Stomach (tissue), 9 donors: ENCODE results near the gene OR6C76. TPM values are rescaled to one million over a fixed set of nuclear protein-coding genes. Genes with fewer than 3 reads are reported as not detected.

Source experiments
- DNase-seq, 2 donors: peaks; one replicate each; pipeline versions ENCODE4 v3.0.0 to v3.0.0-alpha.2; 2013 to 2019
- H3K27ac ChIP-seq, 5 donors: fragments of 200-600 bp in 4 of 5; sonication (generic) in 4 of 5; one replicate each; pipeline ENCODE4 v1.5.1; 2013 to 2019; ENCODE audit warnings: mild to moderate bottlenecking in 1 of 5, moderate library complexity in 1 of 5
- H3K27me3 ChIP-seq, 3 donors: fragments of 200-600 bp; sonication (generic); one replicate each; pipeline ENCODE4 v1.5.1; 2017 to 2019; ENCODE audit warnings: mixed run types in 1 of 3
- H3K36me3 ChIP-seq, 4 donors: fragments of 200-600 bp; sonication (generic); 1 replicate in 3 of 4; 2 replicates in 1 of 4; pipeline ENCODE4 v1.5.1; 2016 to 2019
- H3K4me1 ChIP-seq, 4 donors: fragments of 200-600 bp; sonication (generic); one replicate each; pipeline ENCODE4 v1.5.1; 2016 to 2019
- H3K4me3 ChIP-seq, 4 donors: fragments of 200-600 bp; sonication (generic) in 3 of 4; one replicate each; pipeline ENCODE4 v1.5.1; 2016 to 2019; ENCODE audit warnings: mild to moderate bottlenecking in 1 of 4
- H3K9me3 ChIP-seq, 4 donors: fragments of 200-600 bp; sonication (generic); one replicate each; pipeline ENCODE4 v1.5.1; 2016 to 2019
- EP300 ChIP-seq: sonication (generic); formaldehyde crosslinking; IDR thresholded peaks from one replicate; pipeline ENCODE4 v1.6.1; 2017; ENCODE audit warnings: antibody characterized with exemption
- POLR2A ChIP-seq, 4 donors: fragments of 450-650 bp; IDR thresholded peaks; one replicate each; pipeline ENCODE4 v1.6.1; 2016; ENCODE audit warnings: antibody characterized with exemption in 4 of 4, control low read depth in 2 of 4, mild to moderate bottlenecking in 1 of 4, moderate library complexity in 1 of 4
- POLR2AphosphoS5 ChIP-seq, 3 donors: sonication (generic); formaldehyde crosslinking; IDR thresholded peaks; one replicate each; pipeline ENCODE4 v1.6.1; 2016; ENCODE audit warnings: antibody characterized with exemption in 3 of 3
- WGBS, 5 donors: extraction: QIAGEN DNeasy Blood & Tissue Kit in 3 of 5; methylation state at CpG; one replicate each; pipeline versions ENCODE4 v1.1.5 to v1.1.7; 2013 to 2018; 5-methylcytosine and 5-hydroxymethylcytosine counted together
- intact Hi-C: fragments of 100-400 bp; cut with DNase I; formaldehyde crosslinking; loops from one replicate; pipeline ENCODE4 v1.15.1; 2023; ENCODE audit warnings: low total_unique reads
- polyA plus RNA-seq, 3 donors: library from polyadenylated mRNA; stranded (reverse); fragments of 200-250 nt; gene quantifications; one replicate each; pipeline ENCODE4 v1.2.3, GENCODE V29; 2013
- total RNA-seq, 5 donors: library from RNA; depleted of rRNA; stranded (reverse); fragments of >200 nt; gene quantifications; one replicate each; pipeline versions ENCODE4 v1.1.0 to v1.2.3, GENCODE V29; 2014 to 2016
- TF ChIP-seq, protein P1 (sequence below), 7 experiments: fragments of 450-650 bp in 4 of 7; fragments of 200-600 bp in 3 of 7; sonication (generic) in 3 of 7; IDR thresholded peaks; one replicate each; pipeline ENCODE4 v1.5.1; 2016 to 2019; ENCODE audit warnings: antibody characterized with exemption in 7 of 7, control low read depth in 2 of 7, mild to moderate bottlenecking in 1 of 7
- donor health status: healthy with polysubstance abuse.
- donor health status: Bipolar disorder and iron deficiency.
- donor health status: healthy.

OR6C76 gene
- total and polyA plus RNA-seq, 8 donors, result not detected

- Histone ChIP-seq H3K27me3 (no peaks in the 10 kb centered on the region), H3K9me3 (peaks cover 0 to 5% (median 0%) of the 10 kb centered on the region in 4 donors), H3K27ac (no peak overlapping the region), H3K4me1 (no peaks in the 10 kb centered on the region), H3K36me3 (no peaks in the 10 kb centered on the region), H3K4me3 (no peak overlapping the region)
- TF ChIP-seq EP300, result no peak
- no peak for TF ChIP-seq POLR2A (IDR thresholded peaks at IDR 0.05)
- no peak for TF ChIP-seq POLR2AphosphoS5 (IDR thresholded peaks at IDR 0.05)
- TF ChIP-seq, protein P1, sequence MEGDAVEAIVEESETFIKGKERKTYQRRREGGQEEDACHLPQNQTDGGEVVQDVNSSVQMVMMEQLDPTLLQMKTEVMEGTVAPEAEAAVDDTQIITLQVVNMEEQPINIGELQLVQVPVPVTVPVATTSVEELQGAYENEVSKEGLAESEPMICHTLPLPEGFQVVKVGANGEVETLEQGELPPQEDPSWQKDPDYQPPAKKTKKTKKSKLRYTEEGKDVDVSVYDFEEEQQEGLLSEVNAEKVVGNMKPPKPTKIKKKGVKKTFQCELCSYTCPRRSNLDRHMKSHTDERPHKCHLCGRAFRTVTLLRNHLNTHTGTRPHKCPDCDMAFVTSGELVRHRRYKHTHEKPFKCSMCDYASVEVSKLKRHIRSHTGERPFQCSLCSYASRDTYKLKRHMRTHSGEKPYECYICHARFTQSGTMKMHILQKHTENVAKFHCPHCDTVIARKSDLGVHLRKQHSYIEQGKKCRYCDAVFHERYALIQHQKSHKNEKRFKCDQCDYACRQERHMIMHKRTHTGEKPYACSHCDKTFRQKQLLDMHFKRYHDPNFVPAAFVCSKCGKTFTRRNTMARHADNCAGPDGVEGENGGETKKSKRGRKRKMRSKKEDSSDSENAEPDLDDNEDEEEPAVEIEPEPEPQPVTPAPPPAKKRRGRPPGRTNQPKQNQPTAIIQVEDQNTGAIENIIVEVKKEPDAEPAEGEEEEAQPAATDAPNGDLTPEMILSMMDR (IDR thresholded peaks at IDR 0.05), result no peak
- WGBS, 5 donors, result 16 to 35% (median 24%) methylated on average over 2 of the region's 2 CpGs
- intact Hi-C loops, result no loop called here
- peak in 1 of 2 donors; percentile 1 for DNase-seq
Measured at GRCh38 chr12:55467836-55468235, 41.8 kb downstream of the OR6C76 start.

GRCh38 chr12:55469291-55469690 is 43.2 kb downstream of the OR6C76 start:
- no peaks in the 10 kb centered on the region for H3K27me3 ChIP-seq
- H3K27ac ChIP-seq, result no peak overlapping the region
- DNase-seq, result no peak
- H3K4me1 ChIP-seq, result no peaks in the 10 kb centered on the region
- TF ChIP-seq EP300 (no peak), POLR2A (IDR thresholded peaks at IDR 0.05) (no peak), POLR2AphosphoS5 (IDR thresholded peaks at IDR 0.05) (no peak)
- TF ChIP-seq, protein P1 (IDR thresholded peaks at IDR 0.05), result no peak
- H3K9me3 ChIP-seq, result peaks cover 0 to 5% (median 0%) of the 10 kb centered on the region in 4 donors
- 57 to 65% (median 61%) methylated on average over 2 of the region's 2 CpGs for WGBS, 5 donors
- H3K36me3 ChIP-seq, result no peaks in the 10 kb centered on the region
- no peak overlapping the region for H3K4me3 ChIP-seq
- intact Hi-C loops, result no loop called here

- intact Hi-C loops, result no loop called here
- WGBS, 5 donors, result 71 to 88% (median 88%) methylated on average over 3 of the region's 3 CpGs
Measured at GRCh38 chr12:55470088-55470829, 44.2 kb downstream of the OR6C76 start, which contains the start of gene OR6C70. Gene OR6C70 (minus strand): TSS chr12:55470138. CDS start chr12:55470138, 0 bp downstream.

GRCh38 chr12:55472264-55472663 is 46.2 kb downstream of the OR6C76 start:
- no peak for DNase-seq
- Histone ChIP-seq H3K27me3 (no peaks in the 10 kb centered on the region), H3K9me3 (no peaks in the 10 kb centered on the region), H3K36me3 (no peaks in the 10 kb centered on the region), H3K4me1 (no peaks in the 10 kb centered on the region), H3K4me3 (no peak overlapping the region), H3K27ac (no peak overlapping the region)
- TF ChIP-seq POLR2AphosphoS5 (IDR thresholded peaks at IDR 0.05) (no peak), POLR2A (IDR thresholded peaks at IDR 0.05) (no peak), EP300 (no peak)
- TF ChIP-seq, protein P1 (IDR thresholded peaks at IDR 0.05), result no peak
- WGBS, 5 donors, result 83 to 91% (median 88%) methylated on average over 1 of the region's 1 CpG
- intact Hi-C loops, result no loop called here

More at GRCh38 chr12:55470088-55470829, 44.2 kb downstream of the OR6C76 start, which contains the start of gene OR6C70:
- TF ChIP-seq POLR2AphosphoS5 (IDR thresholded peaks at IDR 0.05), result no peak
- no peak for TF ChIP-seq POLR2A (IDR thresholded peaks at IDR 0.05)
- TF ChIP-seq, protein P1 (IDR thresholded peaks at IDR 0.05), result no peak
- no peak for TF ChIP-seq EP300
- H3K9me3 ChIP-seq, result no peaks in the 10 kb centered on the region
- no peaks in the 10 kb centered on the region for H3K4me1 ChIP-seq
- no peaks in the 10 kb centered on the region for H3K36me3 ChIP-seq
- DNase-seq, result no peak
- H3K27ac ChIP-seq, result no peak within 1 kb of the TSS
- H3K27me3 ChIP-seq, result no peaks in the 10 kb centered on the region
- H3K4me3 ChIP-seq, result no peak within 1 kb of the TSS

Other genes starting within 250 kb of the OR6C76 start
- not detected for gene OR10A7, start 205.2 kb upstream of the OR6C76 start, total RNA-seq
- gene OR10A7, start 205.2 kb upstream of the OR6C76 start, polyA plus RNA-seq, result not detected
- not detected for gene OR6C74, start 181.6 kb upstream of the OR6C76 start, total RNA-seq
- gene OR6C74, start 181.6 kb upstream of the OR6C76 start, polyA plus RNA-seq, result not detected
- not detected for gene OR6C6, start 129.7 kb upstream of the OR6C76 start, total RNA-seq
- gene OR6C6, start 129.7 kb upstream of the OR6C76 start, polyA plus RNA-seq, result not detected
- gene OR6C1, start 111.9 kb upstream of the OR6C76 start, total RNA-seq, result not detected
- not detected for gene OR6C1, start 111.9 kb upstream of the OR6C76 start, polyA plus RNA-seq
- not detected for gene OR6C3, start 95.5 kb upstream of the OR6C76 start, total RNA-seq
- gene OR6C3, start 95.5 kb upstream of the OR6C76 start, polyA plus RNA-seq, result not detected
- not detected for gene OR6C75, start 63.3 kb upstream of the OR6C76 start, total RNA-seq
- not detected for gene OR6C75, start 63.3 kb upstream of the OR6C76 start, polyA plus RNA-seq
- not detected for gene OR6C65, start 25.7 kb upstream of the OR6C76 start, total RNA-seq
- not detected for gene OR6C65, start 25.7 kb upstream of the OR6C76 start, polyA plus RNA-seq
- gene OR6C2, start 17.8 kb downstream of the OR6C76 start, total RNA-seq, result not detected
- gene OR6C2, start 17.8 kb downstream of the OR6C76 start, polyA plus RNA-seq, result not detected
- not detected for gene OR6C70, start 43.9 kb downstream of the OR6C76 start, total RNA-seq
- gene OR6C70, start 43.9 kb downstream of the OR6C76 start, polyA plus RNA-seq, result not detected
- not detected for gene OR6C68, start 66.1 kb downstream of the OR6C76 start, total RNA-seq
- gene OR6C68, start 66.1 kb downstream of the OR6C76 start, polyA plus RNA-seq, result not detected
- not detected for gene OR6C4, start 123.3 kb downstream of the OR6C76 start, total RNA-seq
- not detected for gene OR6C4, start 123.3 kb downstream of the OR6C76 start, polyA plus RNA-seq
- not detected for gene OR2AP1, start 146.2 kb downstream of the OR6C76 start, total RNA-seq
- not detected for gene OR2AP1, start 146.2 kb downstream of the OR6C76 start, polyA plus RNA-seq
- gene OR10P1, start 210.6 kb downstream of the OR6C76 start, total RNA-seq, result not detected
- not detected for gene OR10P1, start 210.6 kb downstream of the OR6C76 start, polyA plus RNA-seq